PFSK-1 (cell line): ENCODE measurements around the gene ADIRF.

Experiments used
- POLR2AphosphoS5 ChIP-seq: IDR thresholded peaks from 2 replicates; pipeline ENCODE4 v1.6.1; 2012; ENCODE audit warnings: low read depth, mild to moderate bottlenecking, control low read depth, low read length, moderate library complexity
- TF ChIP-seq, protein P1 (sequence below), 2 experiments: IDR thresholded peaks; 2 replicates each; pipeline versions ENCODE4 v1.6.1 to v1.8.0; 2011 to 2012; ENCODE audit warnings: low read depth in 2 of 2, low read length in 2 of 2, control low read depth in 1 of 2, inconsistent platforms in 1 of 2, mild to moderate bottlenecking in 1 of 2, moderate library complexity in 1 of 2; ENCODE audit not compliant: insufficient read depth in 1 of 2

- no peak for TF ChIP-seq POLR2AphosphoS5
- TF ChIP-seq, protein P1, sequence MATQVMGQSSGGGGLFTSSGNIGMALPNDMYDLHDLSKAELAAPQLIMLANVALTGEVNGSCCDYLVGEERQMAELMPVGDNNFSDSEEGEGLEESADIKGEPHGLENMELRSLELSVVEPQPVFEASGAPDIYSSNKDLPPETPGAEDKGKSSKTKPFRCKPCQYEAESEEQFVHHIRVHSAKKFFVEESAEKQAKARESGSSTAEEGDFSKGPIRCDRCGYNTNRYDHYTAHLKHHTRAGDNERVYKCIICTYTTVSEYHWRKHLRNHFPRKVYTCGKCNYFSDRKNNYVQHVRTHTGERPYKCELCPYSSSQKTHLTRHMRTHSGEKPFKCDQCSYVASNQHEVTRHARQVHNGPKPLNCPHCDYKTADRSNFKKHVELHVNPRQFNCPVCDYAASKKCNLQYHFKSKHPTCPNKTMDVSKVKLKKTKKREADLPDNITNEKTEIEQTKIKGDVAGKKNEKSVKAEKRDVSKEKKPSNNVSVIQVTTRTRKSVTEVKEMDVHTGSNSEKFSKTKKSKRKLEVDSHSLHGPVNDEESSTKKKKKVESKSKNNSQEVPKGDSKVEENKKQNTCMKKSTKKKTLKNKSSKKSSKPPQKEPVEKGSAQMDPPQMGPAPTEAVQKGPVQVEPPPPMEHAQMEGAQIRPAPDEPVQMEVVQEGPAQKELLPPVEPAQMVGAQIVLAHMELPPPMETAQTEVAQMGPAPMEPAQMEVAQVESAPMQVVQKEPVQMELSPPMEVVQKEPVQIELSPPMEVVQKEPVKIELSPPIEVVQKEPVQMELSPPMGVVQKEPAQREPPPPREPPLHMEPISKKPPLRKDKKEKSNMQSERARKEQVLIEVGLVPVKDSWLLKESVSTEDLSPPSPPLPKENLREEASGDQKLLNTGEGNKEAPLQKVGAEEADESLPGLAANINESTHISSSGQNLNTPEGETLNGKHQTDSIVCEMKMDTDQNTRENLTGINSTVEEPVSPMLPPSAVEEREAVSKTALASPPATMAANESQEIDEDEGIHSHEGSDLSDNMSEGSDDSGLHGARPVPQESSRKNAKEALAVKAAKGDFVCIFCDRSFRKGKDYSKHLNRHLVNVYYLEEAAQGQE (IDR thresholded peaks at IDR 0.05; ENCODE audit: insufficient read depth in 1 of 2, low read depth in 2 of 2, low read length in 2 of 2) = no peak
Observed at GRCh38 chr10:86970982-86971231, 2.6 kb downstream of the ADIRF start.
